Ishikawa (cell line): ENCODE measurements around the gene LCLAT1.

Experiments used
- CEBPB ChIP-seq: IDR thresholded peaks from 2 replicates; pipeline ENCODE4 v1.6.1; 2012
- CREB1 ChIP-seq: IDR thresholded peaks from 2 replicates; pipeline ENCODE4 v1.6.1; 2012; ENCODE audit warnings: low read depth
- EGR1 ChIP-seq: IDR thresholded peaks from 2 replicates; pipeline ENCODE4 v1.6.1; 2012
- EP300 ChIP-seq: IDR thresholded peaks from 2 replicates; pipeline ENCODE4 v1.6.1; 2012; ENCODE audit warnings: borderline replicate concordance
- FOXM1 ChIP-seq: IDR thresholded peaks from 2 replicates; pipeline ENCODE4 v1.6.1; 2012; ENCODE audit warnings: low read depth, borderline replicate concordance
- MAX ChIP-seq: IDR thresholded peaks from 2 replicates; pipeline ENCODE4 v1.6.1; 2012
- NFIC ChIP-seq: IDR thresholded peaks from 2 replicates; pipeline ENCODE4 v1.6.1; 2012
- RAD21 ChIP-seq: IDR thresholded peaks from 2 replicates; pipeline ENCODE4 v1.6.1; 2012; ENCODE audit warnings: low read depth
- REST ChIP-seq: IDR thresholded peaks from 2 replicates; pipeline ENCODE4 v1.6.1; 2012; ENCODE audit warnings: low read depth, mild to moderate bottlenecking
- TAF1 ChIP-seq: IDR thresholded peaks from 2 replicates; pipeline ENCODE4 v1.6.1; 2012; ENCODE audit warnings: low read depth, mild to moderate bottlenecking
- TCF12 ChIP-seq: IDR thresholded peaks from 2 replicates; pipeline ENCODE4 v1.6.1; 2012; ENCODE audit warnings: low read depth
- TEAD4 ChIP-seq: IDR thresholded peaks from 2 replicates; pipeline ENCODE4 v1.6.1; 2012
- USF1 ChIP-seq: IDR thresholded peaks from 2 replicates; pipeline ENCODE4 v1.6.1; 2012
- YY1 ChIP-seq: IDR thresholded peaks from 2 replicates; pipeline ENCODE4 v1.6.1; 2012; ENCODE audit warnings: low read depth
- ZBTB7A ChIP-seq: IDR thresholded peaks from 2 replicates; pipeline ENCODE4 v1.6.1; 2012; ENCODE audit warnings: low read depth

The LCLAT1 gene

GRCh38 chr2:30439879-30440278 lies 7.2 kb upstream of the LCLAT1 start:
- TF ChIP-seq REST (no peak), NFIC (no peak), ZBTB7A (no peak), CREB1 (no peak), TAF1 (no peak), TCF12 (no peak), CEBPB (no peak), YY1 (no peak), USF1 (no peak), FOXM1 (no peak), EGR1 (no peak), RAD21 (no peak), MAX (no peak), EP300 (no peak)

- no peak for TF ChIP-seq EGR1
- no peak for TF ChIP-seq REST
- TF ChIP-seq NFIC: no peak
- TF ChIP-seq TCF12: no peak
- TF ChIP-seq YY1: no peak
- no peak for TF ChIP-seq FOXM1
- TF ChIP-seq USF1: no peak
- no peak for TF ChIP-seq CREB1
- TF ChIP-seq TAF1: no peak
- TF ChIP-seq TEAD4: no peak
Measured at GRCh38 chr2:30441023-30441422, 6.0 kb upstream of the LCLAT1 start.

- no peak for TF ChIP-seq RAD21
- TF ChIP-seq USF1: no peak
- no peak for TF ChIP-seq REST
- TF ChIP-seq TCF12: no peak
- TF ChIP-seq NFIC: no peak
- no peak for TF ChIP-seq CEBPB
- no peak for TF ChIP-seq TEAD4
- no peak for TF ChIP-seq MAX
- no peak for TF ChIP-seq EP300
- TF ChIP-seq CREB1: no peak
- TF ChIP-seq TAF1: no peak
- TF ChIP-seq EGR1: no peak
- TF ChIP-seq YY1: no peak
- no peak for TF ChIP-seq ZBTB7A
- TF ChIP-seq FOXM1: no peak
Measured at GRCh38 chr2:30443081-30443480, 4.0 kb upstream of the LCLAT1 start.

- TF ChIP-seq EP300 (no peak), YY1 (no peak), ZBTB7A (no peak), EGR1 (no peak), NFIC (no peak), CEBPB (no peak), FOXM1 (no peak), TAF1 (no peak), REST (no peak), USF1 (no peak), TEAD4 (no peak), CREB1 (no peak), TCF12 (no peak), RAD21 (no peak), MAX (no peak)
Measured at GRCh38 chr2:30444273-30444672, 2.8 kb upstream of the LCLAT1 start.
